GM08714 (cell line): ENCODE data around the gene TTLL5.

Source experiments
- H3K4me3 ChIP-seq: fragments of 200-500 bp; sonication (Bioruptor generic); 2 replicates; pipeline ENCODE4 v1.5.1; 2014; ENCODE audit warnings: mild to moderate bottlenecking, low read length, inconsistent platforms
- ZNF274 ChIP-seq: IDR thresholded peaks from 2 replicates; pipeline ENCODE4 v1.6.1; 2012; ENCODE audit warnings: mild to moderate bottlenecking, low read depth, low read length

Gene TTLL5

DNA sequence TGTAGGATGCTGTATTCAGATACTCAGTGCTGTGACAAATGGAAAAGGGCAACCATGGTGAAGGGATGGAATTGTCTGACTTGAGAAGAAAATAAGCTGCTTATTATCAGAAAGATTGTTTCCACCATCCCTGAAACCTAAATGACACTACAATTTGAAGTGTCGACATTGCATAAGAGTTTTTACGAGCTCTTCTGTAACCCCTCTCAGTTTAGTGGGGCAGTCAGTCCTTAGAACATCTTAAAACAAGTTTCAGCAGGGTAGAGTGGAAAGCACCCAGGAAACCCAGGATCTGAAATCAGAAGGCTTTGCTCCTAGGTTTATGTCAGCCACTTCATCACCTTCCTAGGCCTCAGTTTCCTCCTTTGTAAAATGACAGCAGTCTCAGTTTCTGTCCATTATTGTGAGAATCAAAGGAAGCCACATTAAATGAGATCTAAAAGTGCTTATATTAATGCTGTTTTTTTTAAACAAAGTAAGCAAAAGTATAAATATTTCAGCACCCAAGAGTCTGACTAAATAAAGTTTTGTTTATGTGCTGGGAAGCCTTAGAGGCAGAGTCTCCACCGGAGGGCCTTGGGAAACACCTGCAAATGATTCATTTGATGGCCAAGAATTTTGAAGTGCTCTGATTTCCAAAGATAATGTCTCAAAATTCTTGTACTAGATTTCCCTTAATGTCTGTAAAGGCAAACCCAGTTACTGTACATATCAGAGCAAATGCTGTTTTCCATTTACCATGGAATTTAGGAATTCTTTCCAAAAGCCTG lies 326.3 kb downstream of the TTLL5 start:
- no peak overlapping the region for H3K4me3 ChIP-seq
- TF ChIP-seq ZNF274 = no peak

DNA sequence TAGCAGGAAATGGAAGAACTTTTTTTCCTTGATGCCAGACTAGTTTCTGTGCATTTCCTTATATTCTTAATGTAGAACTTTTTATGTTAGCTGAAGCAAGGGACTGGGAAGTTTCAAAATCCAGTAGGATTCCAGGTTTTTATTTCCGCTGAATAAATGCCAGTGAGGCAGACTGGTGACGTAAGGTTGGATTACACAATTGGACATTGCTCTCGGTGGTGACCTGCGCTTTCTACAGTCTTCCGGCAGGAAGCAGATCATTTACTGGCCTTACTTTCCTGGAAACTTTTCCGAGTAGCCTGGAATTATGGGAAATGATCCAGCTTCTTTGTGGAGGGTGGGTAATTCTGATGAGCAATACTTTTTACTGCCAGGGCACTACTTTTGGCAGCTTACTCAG lies 328.1 kb downstream of the TTLL5 start:
- H3K4me3 ChIP-seq = no peak overlapping the region
- TF ChIP-seq ZNF274 = no peak

DNA sequence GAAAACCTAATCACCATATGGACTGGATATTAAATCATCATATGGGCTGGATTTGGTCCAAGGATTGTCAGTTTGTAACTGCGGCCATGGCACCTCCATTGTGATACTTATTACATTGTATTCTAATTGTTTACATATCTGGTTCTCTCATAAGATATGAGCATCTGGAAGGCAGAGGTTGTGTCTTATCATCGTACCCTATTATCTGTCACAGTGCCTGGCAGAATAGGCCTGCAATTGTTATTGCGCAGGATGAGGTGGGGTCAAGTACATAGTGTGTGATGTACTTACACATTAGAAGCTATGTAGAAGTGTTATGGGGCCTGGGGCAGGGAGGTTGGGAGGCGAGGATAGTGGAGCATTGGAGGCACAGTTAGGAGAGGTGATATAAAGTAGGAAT lies 329.3 kb downstream of the TTLL5 start:
- H3K4me3 ChIP-seq = no peak overlapping the region

DNA sequence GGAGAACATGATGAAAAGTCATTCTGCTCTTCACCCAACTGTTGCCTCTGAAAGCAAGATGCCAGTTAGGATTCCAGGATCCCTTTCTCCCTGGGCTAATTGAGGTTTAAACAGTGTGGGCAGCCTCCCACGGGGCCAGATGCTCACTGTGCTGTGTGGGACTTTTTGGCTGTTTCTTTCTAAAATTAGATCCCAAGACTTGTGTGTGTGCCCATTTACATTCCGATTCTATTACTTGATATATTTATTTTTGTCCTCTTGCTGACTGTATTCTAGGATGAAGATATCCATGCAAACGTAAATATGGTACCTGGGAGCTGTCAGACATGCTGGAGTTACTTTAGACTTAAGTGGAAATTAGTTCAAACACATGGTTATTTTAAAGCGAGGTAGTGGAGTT lies 330.7 kb downstream of the TTLL5 start:
- H3K4me3 ChIP-seq = no peak overlapping the region
- TF ChIP-seq ZNF274 = no peak

More for the DNA sequence above, 329.3 kb downstream of the TTLL5 start:
- no peak for TF ChIP-seq ZNF274

DNA sequence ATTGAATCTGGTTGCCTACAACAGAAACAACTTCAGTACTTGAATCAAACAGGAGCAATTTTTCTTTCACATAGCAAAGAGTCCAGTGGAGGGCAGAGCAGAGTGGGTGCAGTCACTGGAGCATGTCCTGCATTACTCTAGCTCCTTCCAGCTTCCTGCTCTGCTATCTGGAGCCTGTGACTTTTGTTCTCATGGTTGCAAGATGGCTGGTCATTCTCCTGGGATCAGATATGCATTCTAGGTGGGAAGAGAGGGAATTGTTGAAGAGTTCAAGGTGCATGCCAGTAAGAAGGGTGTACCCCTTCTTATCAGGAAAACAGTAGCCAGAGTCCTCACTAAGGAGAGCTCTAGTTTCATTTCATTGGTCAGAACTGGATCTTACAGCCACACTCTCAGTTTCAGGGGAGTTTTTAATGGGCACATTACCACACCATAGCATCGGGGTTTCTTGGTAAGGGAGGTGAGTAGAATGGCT lies 332.6 kb downstream of the TTLL5 start:
- H3K4me3 ChIP-seq = no peak overlapping the region
- no peak for TF ChIP-seq ZNF274

DNA sequence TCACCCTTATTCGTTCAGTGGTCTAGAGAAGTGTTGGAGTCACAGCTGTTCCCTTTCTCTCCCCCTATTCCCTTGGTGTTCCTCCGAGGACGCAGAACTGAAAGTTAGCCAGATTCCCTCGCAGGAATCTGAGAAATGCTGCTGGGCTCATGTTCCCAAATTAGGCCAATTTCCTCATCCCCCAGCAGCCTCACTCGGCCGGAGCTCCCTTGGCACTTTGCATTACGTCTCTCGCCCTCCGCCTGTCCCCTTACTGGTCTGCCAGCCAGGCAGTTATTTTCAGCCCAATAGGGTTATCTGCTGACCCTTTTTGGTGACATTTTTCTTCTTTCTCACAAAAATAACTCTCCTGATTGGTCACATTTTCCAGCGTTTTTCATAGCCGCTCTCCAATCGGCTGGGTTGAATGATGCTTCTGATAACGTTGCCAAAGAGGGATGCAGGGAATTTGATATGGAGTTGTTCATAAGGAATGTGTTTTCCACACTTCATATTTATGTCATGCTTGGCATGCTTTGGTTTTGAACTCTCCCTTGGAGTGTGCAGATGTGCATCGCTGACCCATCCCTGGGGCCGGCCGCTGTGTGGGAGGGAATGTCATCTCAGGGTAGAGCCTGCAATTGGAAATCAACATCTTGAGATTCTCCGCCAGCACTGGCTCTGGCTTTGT lies 334.5 kb downstream of the TTLL5 start:
- no peak for TF ChIP-seq ZNF274
- H3K4me3 ChIP-seq = no peak overlapping the region

DNA sequence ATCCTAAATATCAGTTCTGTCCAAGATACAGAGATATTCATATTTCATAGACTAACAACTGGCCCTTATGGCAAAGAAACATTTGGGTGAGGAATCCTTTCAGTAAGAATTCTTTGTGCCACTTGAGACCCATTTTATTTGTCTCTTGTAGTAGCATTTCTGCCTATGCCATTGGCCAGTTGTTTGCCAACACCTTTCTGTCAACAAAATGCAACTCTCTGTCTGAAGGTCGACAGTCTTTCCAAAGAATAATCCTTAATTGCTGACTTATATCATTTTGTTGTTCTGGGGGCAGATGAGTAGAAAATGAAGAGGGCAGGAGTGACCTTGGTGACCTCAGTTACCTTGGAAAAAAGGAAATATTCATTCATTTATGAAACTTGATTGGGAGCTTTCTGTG lies 335.4 kb downstream of the TTLL5 start:
- TF ChIP-seq ZNF274 = no peak
- H3K4me3 ChIP-seq = no peak overlapping the region

DNA sequence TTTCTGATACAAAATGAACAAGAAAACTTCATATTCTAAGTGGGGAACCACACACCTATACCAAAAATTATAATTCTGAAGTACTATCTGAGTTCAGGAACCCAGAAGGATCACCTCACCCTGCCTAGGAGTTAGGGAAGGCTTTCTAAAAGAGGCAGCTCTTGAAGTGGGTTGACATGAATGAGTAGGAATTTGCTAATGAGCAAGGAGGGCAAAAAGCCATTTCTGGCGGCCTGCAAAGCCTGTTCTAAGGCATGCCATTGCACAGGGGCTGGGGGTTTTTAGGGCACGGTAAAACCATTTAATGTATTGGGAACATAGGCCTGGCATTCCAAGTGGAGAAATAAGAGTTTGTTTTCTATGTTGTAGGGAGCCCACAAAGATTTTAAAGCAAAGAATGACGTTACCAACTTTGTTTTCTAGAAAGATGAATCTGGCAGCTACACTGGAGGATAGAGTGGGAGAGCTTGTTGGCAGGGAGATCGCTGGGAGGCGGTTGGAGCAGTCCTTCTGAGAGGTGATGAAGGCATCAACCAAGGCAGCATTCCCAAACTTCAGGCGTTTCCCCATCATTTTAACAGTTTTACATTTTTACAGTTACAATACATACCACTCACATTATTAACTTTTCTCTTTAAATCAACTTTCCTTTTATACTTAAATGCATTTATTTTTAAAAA lies 338.6 kb downstream of the TTLL5 start:
- TF ChIP-seq ZNF274 = no peak
- no peak overlapping the region for H3K4me3 ChIP-seq

DNA sequence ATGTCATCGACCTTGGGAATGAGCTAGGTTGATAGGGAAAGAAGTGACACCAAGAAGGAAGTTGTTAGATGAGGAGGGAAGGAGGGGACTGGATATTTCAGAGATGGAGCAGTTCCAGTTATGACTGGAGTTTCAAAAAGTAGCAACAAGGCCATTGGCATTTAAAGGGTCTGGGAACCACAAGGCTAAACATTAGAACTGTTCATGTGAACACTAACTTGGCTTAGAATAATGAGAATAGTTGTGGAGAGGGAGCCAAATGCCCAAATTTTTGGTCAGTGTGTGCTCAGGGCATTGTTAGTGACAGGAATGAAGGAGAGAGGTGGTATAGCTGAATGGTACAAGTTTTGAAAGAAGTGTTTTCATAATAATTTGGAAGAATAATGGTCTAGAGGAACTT lies 341.3 kb downstream of the TTLL5 start:
- no peak for TF ChIP-seq ZNF274
- no peak overlapping the region for H3K4me3 ChIP-seq
